ENCODE measurements around the gene USF3.

GRCh38 chr3:113736548-113737089 lies 40.2 kb upstream of the USF3 start:
- TF ChIP-seq EZH2phosphoT487 (IDR thresholded peaks at IDR 0.05), result no peak
- TF ChIP-seq CTCF (IDR thresholded peaks at IDR 0.05), result peak; percentile 60
- TF ChIP-seq EZH2 (IDR thresholded peaks at IDR 0.05), result no peak
